Nephron (organoid): ENCODE data around the gene PCDHB1.

Experiments
- H3K27ac Mint-ChIP-seq, 3 experiments: 2 replicates each; pipeline ENCODE4 v1.8.0; 2020; ENCODE audit warnings: mixed read lengths in 3 of 3, mild to moderate bottlenecking in 2 of 3, moderate library complexity in 1 of 3
- H3K27me3 Mint-ChIP-seq: 2 replicates; pipeline ENCODE4 v1.8.0; 2021; ENCODE audit warnings: low read depth, mild to moderate bottlenecking, moderate library complexity, mixed read lengths
- H3K36me3 Mint-ChIP-seq: 2 replicates; pipeline ENCODE4 v1.8.0; 2020; ENCODE audit warnings: low read depth, mixed read lengths
- H3K4me1 Mint-ChIP-seq: 2 replicates; pipeline ENCODE4 v1.8.0; 2020; ENCODE audit warnings: mixed read lengths
- H3K4me3 Mint-ChIP-seq, 3 experiments: 2 replicates each; pipeline ENCODE4 v1.8.0; 2020; ENCODE audit warnings: mild to moderate bottlenecking in 3 of 3, mixed read lengths in 3 of 3, moderate library complexity in 2 of 3
- H3K9me3 Mint-ChIP-seq: 2 replicates; pipeline ENCODE4 v1.8.0; 2020; ENCODE audit warnings: mixed read lengths
- TF ChIP-seq, protein P1 (sequence below), 3 experiments: fragments of 200-600 bp; sonication (generic); IDR thresholded peaks; one replicate each; pipeline ENCODE4 v1.5.0; 2021; ENCODE audit warnings: antibody characterized with exemption in 3 of 3; ENCODE audit not compliant: unreplicated experiment in 3 of 3

The PCDHB1 gene, protein sequence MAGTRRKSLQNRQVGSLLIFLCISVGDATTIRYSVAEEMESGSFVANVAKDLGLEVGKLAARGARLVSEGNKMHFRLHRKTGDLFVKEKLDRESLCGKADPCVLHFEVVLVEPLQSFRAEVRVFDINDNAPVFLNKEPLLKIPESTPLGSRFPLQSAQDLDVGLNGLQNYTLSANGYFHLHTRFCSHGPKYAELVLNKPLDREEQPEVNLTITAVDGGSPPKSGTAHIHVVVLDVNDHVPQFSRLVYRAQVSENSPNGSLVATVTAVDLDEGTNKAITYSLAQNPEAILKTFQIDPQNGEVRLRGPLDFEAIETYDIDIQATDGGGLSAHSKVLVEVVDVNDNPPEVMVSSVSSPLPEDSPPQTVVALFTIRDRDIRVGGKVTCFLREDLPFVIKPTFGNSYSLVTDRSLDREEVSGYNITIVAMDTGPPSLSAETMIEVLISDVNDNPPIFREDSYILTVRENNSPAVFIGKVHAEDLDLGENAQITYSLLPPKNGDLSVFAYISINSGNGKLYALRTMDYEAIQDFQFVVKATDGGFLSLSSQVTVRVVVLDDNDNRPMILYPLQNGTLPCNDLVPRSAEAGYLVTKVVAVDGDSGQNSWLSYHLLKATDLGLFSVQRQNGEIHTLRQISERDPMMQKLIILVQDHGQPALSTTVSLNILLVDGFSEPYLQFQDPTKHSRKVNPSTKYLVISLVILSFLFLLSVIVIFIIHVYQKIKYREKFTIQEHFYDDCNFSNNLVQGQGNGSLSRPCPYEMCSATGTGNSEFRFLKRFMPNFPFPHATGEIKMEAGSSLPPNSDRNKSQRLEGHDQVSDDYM

GRCh38 chr5:141050622-141051520 is at the start of gene PCDHB1:
PCDHB1 (plus strand) TSS chr5:141051374; CDS start chr5:141051471, 97 bp downstream.
- Mint-ChIP-seq H3K4me3 (peak within 1 kb of the TSS; percentile 83 to 92 (median 89)), H3K27me3 (peaks cover 24% of the 10 kb centered on the region), H3K4me1 (peaks cover 18% of the 10 kb centered on the region), H3K9me3 (peaks cover 6% of the 10 kb centered on the region), H3K36me3 (no peaks in the 10 kb centered on the region), H3K27ac (peak within 1 kb of the TSS; percentile 59 to 73 (median 61))
- TF ChIP-seq, protein P1, sequence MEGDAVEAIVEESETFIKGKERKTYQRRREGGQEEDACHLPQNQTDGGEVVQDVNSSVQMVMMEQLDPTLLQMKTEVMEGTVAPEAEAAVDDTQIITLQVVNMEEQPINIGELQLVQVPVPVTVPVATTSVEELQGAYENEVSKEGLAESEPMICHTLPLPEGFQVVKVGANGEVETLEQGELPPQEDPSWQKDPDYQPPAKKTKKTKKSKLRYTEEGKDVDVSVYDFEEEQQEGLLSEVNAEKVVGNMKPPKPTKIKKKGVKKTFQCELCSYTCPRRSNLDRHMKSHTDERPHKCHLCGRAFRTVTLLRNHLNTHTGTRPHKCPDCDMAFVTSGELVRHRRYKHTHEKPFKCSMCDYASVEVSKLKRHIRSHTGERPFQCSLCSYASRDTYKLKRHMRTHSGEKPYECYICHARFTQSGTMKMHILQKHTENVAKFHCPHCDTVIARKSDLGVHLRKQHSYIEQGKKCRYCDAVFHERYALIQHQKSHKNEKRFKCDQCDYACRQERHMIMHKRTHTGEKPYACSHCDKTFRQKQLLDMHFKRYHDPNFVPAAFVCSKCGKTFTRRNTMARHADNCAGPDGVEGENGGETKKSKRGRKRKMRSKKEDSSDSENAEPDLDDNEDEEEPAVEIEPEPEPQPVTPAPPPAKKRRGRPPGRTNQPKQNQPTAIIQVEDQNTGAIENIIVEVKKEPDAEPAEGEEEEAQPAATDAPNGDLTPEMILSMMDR (IDR thresholded peaks at IDR 0.05; ENCODE audit: unreplicated experiment in 3 of 3), result no peak

GRCh38 chr5:141001446-141001843 is 49.7 kb upstream of the PCDHB1 start:
- Mint-ChIP-seq H3K4me1 (peaks cover 23% of the 10 kb centered on the region), H3K36me3 (peaks cover 1% of the 10 kb centered on the region), H3K4me3 (peak overlapping the region; percentile 83 to 90 (median 87)), H3K27me3 (no peaks in the 10 kb centered on the region), H3K27ac (peak overlapping the region; percentile 68 to 91 (median 81)), H3K9me3 (no peaks in the 10 kb centered on the region)
- TF ChIP-seq, protein P1 (IDR thresholded peaks at IDR 0.05; ENCODE audit: unreplicated experiment in 3 of 3), result no peak

GRCh38 chr5:141001844-141002604 is 49.1 kb upstream of the PCDHB1 start:
- TF ChIP-seq, protein P1 (IDR thresholded peaks at IDR 0.05; ENCODE audit: unreplicated experiment in 3 of 3), result no peak
- H3K4me3 Mint-ChIP-seq, result peak overlapping the region; percentile 83 to 90 (median 87)
- peak overlapping the region; percentile 68 to 91 (median 81) for H3K27ac Mint-ChIP-seq
- H3K9me3 Mint-ChIP-seq, result no peaks in the 10 kb centered on the region
- no peaks in the 10 kb centered on the region for H3K27me3 Mint-ChIP-seq
- H3K36me3 Mint-ChIP-seq, result peaks cover 7% of the 10 kb centered on the region
- H3K4me1 Mint-ChIP-seq, result peaks cover 23% of the 10 kb centered on the region

- TF ChIP-seq, protein P1 (IDR thresholded peaks at IDR 0.05; ENCODE audit: unreplicated experiment in 3 of 3), result no peak
- H3K4me1 Mint-ChIP-seq, result peaks cover 23% of the 10 kb centered on the region
- peak overlapping the region; percentile 68 to 91 (median 81) for H3K27ac Mint-ChIP-seq
- no peaks in the 10 kb centered on the region for H3K9me3 Mint-ChIP-seq
- peak overlapping the region; percentile 83 to 90 (median 87) for H3K4me3 Mint-ChIP-seq
- H3K27me3 Mint-ChIP-seq, result no peaks in the 10 kb centered on the region
- peaks cover 8% of the 10 kb centered on the region for H3K36me3 Mint-ChIP-seq
Observed at GRCh38 chr5:141002605-141002965, 48.6 kb upstream of the PCDHB1 start.

DNA sequence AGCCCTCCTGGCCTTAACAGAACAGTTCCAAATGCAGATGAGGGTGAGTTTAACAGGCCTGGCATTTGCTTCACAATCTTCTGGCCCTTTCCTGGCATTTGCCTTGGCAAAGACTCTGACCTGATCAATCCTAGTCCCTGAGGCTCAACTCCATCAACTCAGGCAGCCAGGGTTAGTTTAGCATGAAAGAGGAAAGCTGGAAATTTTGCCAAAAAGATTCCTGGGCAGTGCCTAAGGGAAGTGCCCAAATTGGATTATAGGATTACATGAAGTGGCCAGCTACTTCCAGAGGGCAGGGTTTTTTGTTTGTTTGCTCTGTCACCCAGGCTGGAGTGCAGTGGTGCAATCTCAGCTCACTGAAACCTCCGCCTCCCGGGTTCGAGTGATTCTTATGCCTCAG is 48.1 kb upstream of the PCDHB1 start:
- Mint-ChIP-seq H3K27ac (no peak overlapping the region), H3K4me1 (peaks cover 23% of the 10 kb centered on the region), H3K27me3 (no peaks in the 10 kb centered on the region), H3K4me3 (no peak overlapping the region), H3K9me3 (no peaks in the 10 kb centered on the region), H3K36me3 (peaks cover 8% of the 10 kb centered on the region)
- TF ChIP-seq, protein P1 (IDR thresholded peaks at IDR 0.05; ENCODE audit: unreplicated experiment in 3 of 3), result no peak
